Ramos (cell line): ENCODE results near the gene ATP2B2.

Source experiments
- in situ Hi-C: fragments of 300-500 bp; cut with MboI; formaldehyde crosslinking; loops from one replicate; pipeline ENCODE4 v1.14.3; 2022; ENCODE audit warnings: low sequenced_read_pairs; ENCODE audit not compliant: unreplicated experiment

ATP2B2 gene

DNA sequence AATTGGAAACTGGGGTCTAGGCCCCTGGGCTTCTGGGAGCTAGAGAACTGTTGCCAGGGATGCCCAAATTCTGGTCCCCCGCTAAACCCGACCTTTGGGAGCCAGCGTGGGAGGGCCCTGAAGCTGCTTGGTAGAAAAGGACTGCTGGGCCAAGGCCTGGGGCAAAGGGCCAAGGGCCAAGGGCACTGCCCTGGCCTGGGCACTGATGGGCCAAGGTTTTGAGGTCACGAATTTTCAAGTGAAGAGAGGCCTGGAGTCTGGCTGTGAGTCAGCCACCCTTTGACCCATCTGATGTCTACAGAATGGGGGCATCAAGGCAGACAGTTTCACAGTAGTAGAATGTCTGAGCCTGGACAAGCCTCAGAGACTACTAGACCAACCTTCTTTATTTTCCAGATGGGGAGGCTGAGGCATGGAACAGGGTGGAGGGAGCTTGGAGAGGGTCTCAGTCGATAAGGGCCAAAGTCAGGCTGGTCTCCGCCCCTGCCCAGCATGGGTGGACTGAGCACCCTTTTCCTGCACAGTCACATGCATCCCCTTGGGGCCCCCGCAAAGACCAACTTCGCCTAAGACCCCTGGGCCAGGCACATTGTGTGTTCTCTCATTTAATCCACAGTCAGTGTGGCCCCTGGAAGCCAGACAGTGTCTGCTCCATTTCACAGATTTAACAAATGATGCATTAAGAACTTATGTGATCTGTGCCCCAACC lies 66.3 kb downstream of the ATP2B2 start:
- in situ Hi-C loops: no loop called here

DNA sequence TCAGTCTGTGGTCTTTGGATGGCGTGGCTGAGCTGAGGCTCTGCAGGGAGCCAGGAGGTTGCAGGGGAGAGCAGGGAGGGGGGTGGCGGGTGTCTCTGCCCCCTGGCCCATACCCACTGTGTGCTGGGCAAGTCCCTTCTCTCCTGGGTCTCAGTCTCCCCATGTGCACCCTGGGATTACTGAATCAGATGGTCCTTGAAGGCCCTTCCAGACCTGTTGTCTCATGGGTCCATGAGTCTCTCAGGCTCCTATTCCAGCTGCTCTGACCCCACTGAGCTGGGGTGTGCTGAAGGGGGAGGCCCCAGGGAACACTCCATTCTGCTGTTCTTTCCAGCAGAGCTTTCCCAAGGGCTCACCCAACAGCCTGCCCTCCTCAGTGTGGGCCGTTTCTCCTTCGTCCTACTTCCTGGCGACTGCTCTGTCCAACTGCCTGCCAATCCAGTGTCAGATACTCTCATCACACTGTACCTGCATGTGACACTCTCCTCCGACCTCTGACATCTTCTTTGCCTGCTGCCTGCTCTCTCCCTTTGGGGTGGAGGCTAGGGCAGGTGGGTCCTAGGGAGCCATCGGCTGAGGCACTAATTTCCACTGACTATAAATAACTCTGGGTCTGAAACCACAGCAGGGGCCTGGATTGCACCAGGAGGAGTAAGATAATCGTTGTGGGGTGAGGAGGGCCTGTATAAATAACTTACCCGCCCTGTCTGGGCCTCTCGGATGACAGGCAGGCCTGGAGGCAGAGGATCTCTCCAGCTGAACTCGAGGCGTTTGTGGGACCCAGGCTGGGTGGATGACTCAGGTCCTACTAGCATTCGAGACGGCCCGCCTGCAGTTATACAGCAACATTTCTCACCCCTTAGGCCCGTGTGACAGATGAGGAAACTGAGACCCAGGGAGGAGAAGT lies 67.1 kb downstream of the ATP2B2 start:
- in situ Hi-C loops: no loop called here

DNA sequence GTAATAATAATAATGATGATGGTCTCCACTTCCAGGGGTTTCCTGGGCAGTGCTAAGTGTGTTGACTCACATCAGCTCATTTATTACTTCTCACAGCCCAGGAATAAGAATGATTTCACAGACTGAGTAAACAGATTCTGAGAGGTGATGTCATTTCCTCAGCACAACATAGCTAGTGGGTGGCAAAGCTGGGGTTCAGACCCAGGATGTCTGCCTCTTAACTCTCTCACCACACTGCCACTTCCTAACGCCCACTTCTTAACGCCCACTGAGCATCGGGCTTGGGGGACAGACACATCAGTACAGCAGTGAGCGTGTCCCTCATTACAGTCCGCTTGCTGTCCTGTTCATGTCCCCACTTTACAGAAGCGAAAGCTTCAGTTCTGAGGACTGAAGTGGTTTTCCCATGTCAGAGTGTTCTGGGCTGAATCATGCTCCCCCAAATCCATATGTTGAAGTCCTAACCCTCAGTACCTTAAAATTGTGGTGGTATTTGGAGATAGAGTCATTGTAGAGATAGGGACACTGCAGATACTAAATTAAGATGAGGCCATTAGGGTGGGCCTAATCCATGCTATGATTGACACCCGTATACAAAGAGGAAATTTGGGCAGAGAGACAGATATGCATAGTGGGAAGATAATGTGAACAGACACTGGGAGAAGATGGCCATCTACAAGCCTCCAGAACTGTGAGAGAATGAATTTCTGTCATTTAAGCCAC lies 68.0 kb downstream of the ATP2B2 start:
- in situ Hi-C loops: no loop called here

DNA sequence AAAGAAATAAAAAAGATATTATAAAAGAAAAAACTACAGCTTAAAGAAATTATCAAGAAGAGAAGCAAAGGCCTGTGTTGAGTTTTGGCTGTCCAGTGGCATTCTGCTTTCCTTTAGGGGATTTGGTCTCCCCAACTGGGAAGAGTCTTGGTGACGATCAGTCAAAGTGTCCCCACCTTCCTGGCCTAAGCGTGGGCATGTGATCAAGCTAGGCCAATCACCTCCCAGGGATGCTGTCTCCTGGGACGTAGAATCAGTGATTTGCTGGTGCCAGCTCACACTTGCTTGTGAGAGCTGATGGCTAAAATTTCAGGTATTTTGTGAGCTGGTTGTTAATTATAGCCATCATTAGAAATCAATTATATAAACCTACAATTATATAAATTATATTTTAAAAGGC lies 69.5 kb downstream of the ATP2B2 start:
- in situ Hi-C loops: no loop called here

DNA sequence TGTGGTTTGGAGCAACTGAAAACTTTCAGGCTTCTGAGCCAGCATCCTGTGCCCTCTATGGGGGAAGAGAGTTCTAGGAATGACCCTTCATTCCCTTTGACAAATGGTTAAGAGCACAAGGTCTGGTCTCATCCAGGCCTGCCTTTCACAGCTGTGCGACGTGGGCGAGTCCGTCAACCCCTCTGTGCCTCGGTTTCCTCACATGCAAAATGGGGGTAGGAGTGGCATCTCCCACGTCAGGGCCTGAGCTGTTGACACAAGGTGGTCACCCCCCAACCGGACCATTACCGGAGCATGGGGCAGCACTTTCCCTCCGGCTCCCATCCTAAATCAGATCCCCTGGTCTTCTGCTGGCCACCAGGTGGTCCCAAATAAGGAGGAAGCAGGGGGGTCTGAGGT lies 70.4 kb downstream of the ATP2B2 start:
- in situ Hi-C loops: no loop called here

DNA sequence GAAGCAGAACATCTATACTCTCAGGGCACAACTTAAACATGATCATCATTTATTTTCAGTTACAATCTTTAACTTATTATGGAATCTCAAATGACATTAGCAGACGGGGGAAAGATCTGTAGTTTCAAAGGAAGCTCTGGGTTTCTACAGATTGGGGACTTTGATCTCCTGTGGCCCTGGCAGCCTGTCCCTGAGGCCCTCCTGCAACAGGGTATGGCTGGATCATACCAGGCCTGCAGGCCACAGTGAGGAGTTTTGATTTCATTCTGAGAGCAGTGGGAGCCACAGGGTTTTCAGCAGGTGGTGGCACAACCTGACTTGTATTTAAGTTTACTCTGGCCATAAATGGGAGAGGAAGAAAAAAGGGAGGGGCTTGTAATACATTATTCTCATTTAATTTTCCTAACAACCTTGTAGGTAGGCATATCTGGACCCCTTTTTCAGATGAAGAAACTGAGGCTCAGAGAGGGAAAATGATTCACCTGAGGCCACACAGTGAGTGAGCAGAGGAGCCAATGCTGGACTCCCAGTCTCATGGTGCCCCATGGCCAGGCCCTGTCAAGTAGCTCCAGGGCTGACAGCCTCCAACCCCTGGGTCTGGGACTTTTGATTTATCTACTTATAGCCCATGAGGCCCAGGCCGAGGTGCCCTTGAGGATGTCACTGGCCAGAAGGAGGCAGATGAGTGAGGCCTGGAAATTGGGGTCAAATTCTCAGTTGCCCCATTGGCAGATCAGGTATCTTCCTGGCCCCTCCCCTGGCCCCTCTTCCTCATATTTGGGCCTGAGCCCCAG lies 71.0 kb downstream of the ATP2B2 start:
- in situ Hi-C loops: no loop called here

DNA sequence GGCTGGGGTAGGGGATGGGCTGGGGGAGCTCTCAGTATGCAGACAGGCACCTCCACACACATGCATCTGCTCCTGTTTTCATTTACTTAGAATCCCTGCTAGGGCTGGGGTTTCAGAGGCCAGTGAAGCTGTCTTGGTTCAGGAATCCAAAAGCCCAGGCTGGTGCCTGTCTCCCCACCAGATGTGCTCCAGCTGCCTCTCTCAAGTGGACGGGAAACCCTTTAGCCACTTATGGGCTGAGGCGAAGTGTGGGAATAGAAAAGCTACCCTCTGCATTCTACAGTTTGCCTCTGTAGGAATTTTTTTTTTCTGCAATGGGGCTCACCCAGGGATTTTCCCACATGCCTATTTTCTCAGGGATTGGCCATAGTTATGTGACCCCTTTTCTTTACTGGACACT lies 72.5 kb downstream of the ATP2B2 start:
- in situ Hi-C loops: no loop called here

DNA sequence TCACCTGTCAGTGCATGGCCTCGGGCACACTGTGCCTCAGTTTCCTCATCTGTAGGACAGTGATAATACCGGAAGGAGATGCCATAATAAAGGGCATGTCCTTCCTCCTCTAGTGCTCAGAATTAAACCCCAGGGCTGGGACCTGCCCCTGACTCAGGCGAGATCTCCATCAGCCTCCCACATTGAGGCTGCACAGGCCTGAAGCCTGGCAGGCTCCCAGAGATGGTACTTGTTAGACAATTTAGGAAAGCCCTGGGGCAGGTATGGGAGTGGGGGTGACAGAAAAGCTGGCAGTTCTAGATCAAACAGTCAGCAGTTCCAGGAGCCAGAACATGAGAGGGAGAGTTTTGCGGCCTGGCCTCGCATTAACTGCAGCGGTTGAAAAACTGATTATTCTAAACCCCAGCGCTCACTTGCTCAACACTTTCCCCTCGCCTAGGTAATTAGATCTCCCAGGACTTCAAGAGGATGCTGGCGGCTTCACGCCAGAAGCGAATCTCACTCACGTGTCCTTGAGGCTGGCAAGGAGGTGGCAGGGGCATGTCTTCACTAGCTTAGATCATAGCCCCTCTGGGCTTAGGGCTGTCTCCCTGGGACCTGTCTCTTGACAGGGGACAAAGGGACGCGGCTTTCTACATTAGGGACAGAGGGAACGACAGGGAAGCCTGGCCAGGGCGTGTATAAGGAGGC lies 73.1 kb downstream of the ATP2B2 start:
- in situ Hi-C loops: no loop called here

DNA sequence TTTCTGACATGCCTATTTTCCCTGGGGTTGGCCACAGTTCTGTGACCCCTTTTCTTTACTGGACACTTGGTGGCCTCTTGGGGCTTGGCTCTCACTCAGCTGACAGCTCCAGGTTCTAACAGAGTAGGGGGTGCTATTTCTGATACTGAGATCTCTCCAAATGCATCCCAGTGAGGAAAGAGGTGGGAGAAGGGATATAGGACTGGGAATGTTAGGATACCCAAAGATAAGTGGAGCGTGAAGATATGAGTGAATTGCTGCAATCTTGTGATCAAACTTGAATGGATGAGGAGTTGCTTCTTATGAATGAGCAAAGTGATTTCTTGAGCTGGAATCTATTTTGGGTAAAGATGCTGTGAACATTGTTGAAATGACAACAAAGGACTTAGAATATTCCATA lies 74.6 kb downstream of the ATP2B2 start:
- in situ Hi-C loops: no loop called here

DNA sequence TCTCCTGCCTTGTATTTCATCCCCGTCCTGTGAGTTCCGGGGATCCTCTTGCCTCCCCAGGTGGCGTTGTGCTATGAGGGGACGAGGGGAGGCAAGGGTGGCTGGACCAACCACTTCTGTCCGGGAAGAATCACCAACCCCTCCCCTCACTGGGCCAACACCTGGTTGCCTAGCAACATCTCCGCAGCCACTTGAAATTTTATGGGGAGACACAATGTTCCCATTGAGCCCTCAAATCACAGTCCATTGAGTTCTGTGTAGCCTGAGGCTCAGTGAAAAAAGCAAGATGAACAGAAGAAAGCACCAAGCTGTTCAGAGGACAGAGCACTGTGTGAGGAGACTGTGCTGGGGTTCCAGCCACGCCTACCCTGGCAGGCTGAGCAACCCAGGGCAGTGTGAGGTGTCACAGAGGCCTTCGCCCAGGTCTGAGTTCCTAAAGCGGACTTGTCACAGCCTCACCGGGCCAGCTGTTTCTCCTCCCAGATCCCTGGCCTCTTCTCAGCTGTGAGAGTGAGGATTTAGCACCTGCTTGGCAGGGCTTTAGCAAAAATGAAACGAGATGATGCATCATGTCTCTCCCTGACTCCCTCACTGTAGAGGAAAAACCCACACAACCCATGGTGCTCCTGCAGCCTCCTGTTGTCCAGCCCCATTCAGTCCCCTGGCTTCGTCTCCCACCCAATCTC lies 76.8 kb downstream of the ATP2B2 start:
- in situ Hi-C loops: no loop called here

DNA sequence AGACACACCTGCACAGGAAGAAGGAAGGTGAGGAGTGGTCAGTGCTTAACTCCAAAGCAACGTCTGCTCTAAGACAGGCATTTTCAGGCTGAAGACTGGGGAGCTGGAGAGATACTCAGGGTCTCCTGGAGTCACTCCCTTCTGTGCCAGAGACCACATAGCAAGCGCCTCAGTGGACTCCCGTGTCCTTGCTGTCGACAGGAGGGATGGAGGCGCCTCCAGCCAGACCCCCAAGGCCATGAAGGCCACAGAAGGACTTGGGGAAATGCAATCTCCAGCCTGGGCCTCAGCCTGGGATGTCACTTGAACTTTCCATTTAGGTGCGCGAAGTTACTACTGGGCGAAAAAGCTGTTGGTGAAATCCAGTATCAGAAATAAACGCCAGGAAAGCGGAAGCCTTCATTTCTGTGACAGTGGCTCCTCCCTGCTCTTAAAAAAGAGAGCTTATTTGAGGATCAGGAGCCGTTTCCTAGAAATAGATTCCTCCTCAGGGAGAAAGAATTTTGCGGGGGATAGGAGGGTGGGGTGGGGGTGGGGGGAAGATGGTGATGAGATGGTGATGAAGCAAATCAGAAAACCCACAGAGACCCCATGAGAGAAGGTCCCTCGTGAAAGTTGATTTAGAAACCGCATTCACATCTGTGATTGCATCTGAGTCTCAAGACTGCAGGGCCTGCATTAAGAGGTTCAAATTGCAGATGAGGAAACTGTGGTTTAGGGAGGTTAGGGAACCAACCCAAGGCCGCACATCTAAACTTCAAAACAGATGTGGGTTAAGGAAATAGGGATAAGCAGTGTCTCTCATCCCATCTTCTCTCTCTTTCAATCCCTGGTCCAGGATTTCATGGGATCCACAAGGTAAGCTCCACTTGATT lies 78.8 kb downstream of the ATP2B2 start:
- in situ Hi-C loops: no loop called here

DNA sequence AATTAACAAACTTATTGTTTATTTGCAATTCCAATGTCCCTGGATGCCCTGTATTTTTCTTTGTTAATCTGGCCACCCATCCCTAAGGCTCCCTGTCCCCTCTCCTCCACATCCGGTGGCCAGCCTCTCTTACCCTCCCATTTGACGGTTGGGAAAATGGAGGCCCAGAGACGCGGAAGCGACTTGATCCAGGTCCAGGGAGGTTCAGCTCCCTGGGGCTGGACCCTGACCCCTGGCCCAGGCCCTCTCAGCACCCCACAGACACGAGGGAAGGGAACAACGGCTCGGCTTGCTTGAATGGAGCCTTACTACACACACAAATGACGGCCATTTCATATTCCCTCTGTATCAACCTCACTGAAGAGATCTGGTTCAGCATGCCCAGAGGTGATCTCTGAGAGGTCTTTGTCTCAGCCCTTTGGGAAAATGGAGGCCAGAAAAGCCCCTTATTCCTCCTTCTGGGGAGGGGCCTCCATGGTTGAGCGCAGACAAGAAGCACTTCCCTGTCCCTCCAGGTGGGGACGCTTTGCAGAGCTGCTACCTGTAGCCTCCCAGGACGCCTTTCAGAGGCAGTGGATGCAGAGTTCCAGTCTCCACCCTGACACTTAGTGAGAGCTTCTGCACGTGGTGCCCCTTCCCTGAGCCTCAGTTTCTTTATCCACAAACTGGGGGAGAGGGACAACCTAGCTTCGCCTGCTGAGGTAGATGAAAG lies 82.1 kb downstream of the ATP2B2 start:
- in situ Hi-C loops: no loop called here

DNA sequence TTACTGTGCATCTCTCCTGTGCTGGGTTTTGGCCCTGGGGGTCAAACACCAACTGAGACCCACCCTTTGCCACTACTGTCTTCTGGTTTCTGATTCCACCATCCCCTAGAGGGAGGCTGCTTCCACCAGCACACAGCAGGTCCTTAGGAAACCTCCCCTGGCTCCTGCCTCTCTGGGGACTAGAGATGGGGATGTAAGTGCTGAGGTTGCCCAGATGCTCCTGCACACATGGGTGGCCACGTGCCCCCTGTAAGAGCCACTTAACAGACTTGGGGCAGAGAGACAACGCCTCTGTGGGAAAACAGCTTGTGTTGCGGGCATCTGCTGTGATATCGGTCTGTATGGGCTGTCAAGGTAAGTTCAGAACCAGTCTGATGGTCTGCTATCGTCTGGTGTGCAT lies 83.4 kb downstream of the ATP2B2 start:
- in situ Hi-C loops: no loop called here

DNA sequence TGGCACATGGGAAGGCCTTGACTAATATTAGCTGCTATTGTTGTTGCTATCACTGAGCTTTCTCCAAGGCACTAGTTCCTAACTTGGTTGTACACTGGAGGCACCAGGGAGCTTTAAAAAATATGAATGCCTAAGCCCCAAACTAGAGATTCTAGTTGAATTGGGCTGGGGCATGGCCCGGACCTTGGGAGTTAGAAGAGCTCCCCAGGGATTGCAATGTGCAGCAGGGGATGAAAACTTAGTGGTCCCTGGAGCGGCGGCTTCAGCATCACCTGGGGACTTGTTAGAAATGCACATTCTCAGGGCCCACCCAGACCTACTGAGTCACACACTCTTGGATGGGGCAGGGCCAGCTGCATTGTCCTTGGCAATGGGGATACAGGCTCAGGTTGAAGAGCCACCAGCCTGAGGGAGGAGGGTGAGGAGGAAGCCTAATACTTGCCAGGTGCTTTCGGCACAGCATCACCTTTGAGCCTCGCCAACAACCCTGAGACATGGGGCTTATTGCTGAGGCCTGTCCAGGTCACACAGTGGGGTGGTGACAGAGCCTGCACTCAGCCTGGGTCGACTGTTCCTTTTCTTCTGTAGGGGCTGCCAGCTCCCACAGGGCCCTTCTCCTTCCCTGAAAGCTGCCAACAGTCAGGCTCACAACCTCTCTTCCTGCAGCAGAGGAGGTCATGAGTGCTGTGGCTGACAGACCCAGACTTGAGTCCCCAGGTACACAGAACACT lies 84.5 kb downstream of the ATP2B2 start:
- in situ Hi-C loops: no loop called here

DNA sequence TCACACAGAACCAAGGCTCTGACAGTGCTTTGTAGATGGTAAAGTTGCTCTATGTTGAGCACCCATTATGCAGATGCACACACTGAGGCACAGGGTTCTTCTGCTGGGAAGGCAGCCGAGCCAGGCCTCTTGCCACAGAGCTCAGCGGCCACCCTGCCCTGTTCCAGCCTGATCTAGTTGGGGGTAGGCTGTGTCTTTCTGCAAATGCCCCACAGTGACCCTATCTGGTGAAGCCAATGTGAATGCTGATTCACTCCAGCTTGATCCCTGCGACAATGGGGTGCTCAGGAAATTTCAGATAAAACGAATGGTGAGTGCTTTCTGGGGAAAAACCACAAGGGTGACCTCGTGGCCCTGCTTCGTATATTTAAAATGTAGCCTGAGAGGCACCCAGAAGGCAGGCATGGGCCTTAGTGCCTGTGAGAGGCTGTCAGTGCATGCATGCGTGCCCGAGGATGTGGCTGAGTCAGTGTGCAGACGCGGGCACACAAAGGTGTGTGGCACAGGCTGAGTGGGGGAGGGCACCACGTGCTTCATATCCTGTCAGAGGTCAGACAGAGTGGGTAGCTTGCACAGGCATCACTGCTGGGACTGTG lies 85.7 kb downstream of the ATP2B2 start:
- in situ Hi-C loops: no loop called here

DNA sequence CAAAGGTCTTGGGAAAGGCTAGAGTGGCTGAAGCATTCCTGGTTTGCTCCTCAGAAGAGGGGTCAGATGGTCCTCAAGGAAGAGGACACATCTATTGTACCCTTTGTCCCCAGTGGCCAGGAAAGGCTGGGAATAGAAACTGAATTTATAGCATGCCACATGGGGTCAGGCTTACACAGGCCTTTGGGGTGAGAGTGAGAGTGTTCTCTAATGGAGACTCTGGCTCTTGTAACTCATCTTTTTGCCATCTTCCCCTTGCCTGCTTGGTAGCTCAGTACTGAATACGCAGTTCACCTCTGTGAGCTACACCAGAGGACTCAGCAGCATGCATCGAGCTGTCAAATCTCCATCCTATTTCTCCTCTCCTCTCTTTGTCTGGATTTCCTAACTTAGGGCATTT lies 87.5 kb downstream of the ATP2B2 start:
- in situ Hi-C loops: no loop called here
